Left cardiac atrium (tissue), 4 donors: ENCODE results near the gene PNPLA2. TPM values are rescaled to one million over a fixed set of nuclear protein-coding genes. Genes with fewer than 3 reads are reported as not detected.

ENCODE experiments used
- ATAC-seq, 2 donors: fragments of 200-7000 bp; cut with Tn5 transposase; one replicate each; pipeline ENCODE4 v1.9.1; 2020; ENCODE audit warnings: mild to moderate bottlenecking in 2 of 2, moderate library complexity in 2 of 2
- DNase-seq: peaks from one replicate; pipeline ENCODE4 v3.0.0-alpha.2; 2020
- intact Hi-C, 2 donors: fragments of 100-400 bp; cut with DNase I; formaldehyde crosslinking; loops; one replicate each; pipeline versions ENCODE4 v1.14.1 to v1.15.1; 2022 to 2023
- total RNA-seq, 2 donors: library from RNA; stranded (reverse); fragmentation: NEBNext Ultra II Directional; extraction: Animal tissue kit (Norgen Biotek cat#: 25700); gene quantifications; one replicate each; pipeline ENCODE4 v1.2.1, GENCODE V29; 2021
- donor health status: DM: no; HTN: yes; CAD: no.
- donor health status: DM: no; HTN: yes; CAD: no; lungs with severe emphysema.
- donor health status: DM: yes; HTN: yes; CAD: no.
- donor health status: Dilated cardiomyopathy.

Gene PNPLA2
- total RNA-seq, 2 donors from 2014 or later: 316 to 372 TPM

- ATAC-seq (peak; percentile 2 to 8), DNase-seq (peak; percentile 65)
- intact Hi-C loops: no loop called here
Observed at GRCh38 chr11:862081-862661, 43.5 kb downstream of the PNPLA2 start.

GRCh38 chr11:862696-863022 is 43.9 kb downstream of the PNPLA2 start:
- no peak for DNase-seq
- ATAC-seq: no peak
- intact Hi-C loops: no loop called here

- ATAC-seq (no peak), DNase-seq (no peak)
- intact Hi-C loops: no loop called here
Observed at GRCh38 chr11:863023-863909, 44.6 kb downstream of the PNPLA2 start.

GRCh38 chr11:863910-864827 is 45.5 kb downstream of the PNPLA2 start:
- ATAC-seq (no peak), DNase-seq (no peak)
- intact Hi-C loops: no loop called here

- ATAC-seq (no peak), DNase-seq (no peak)
- intact Hi-C loops: no loop called here
Observed at GRCh38 chr11:864898-865297, 46.2 kb downstream of the PNPLA2 start.

- DNase-seq (no peak), ATAC-seq (no peak)
- intact Hi-C loops: no loop called here
Observed at GRCh38 chr11:865462-866430, 47.0 kb downstream of the PNPLA2 start.

GRCh38 chr11:866481-866880 is 47.8 kb downstream of the PNPLA2 start:
- no peak for ATAC-seq
- DNase-seq: no peak
- intact Hi-C loops: no loop called here

GRCh38 chr11:867856-868358 is 49.2 kb downstream of the PNPLA2 start:
- intact Hi-C loops: no loop called here
- no peak for ATAC-seq
- DNase-seq: no peak

GRCh38 chr11:868394-868793 is 49.7 kb downstream of the PNPLA2 start:
- no peak for DNase-seq
- intact Hi-C loops: no loop called here
- no peak for ATAC-seq

GRCh38 chr11:868802-869201 is 50.1 kb downstream of the PNPLA2 start:
- no peak for DNase-seq
- no peak for ATAC-seq
- intact Hi-C loops: no loop called here

- intact Hi-C loops: no loop called here
- ATAC-seq: no peak
- no peak for DNase-seq
Observed at GRCh38 chr11:869399-870126, 50.8 kb downstream of the PNPLA2 start.

GRCh38 chr11:870127-870413 is 51.4 kb downstream of the PNPLA2 start:
- intact Hi-C loops: no loop called here
- no peak for ATAC-seq
- DNase-seq: no peak

GRCh38 chr11:870418-870817 is 51.7 kb downstream of the PNPLA2 start:
- ATAC-seq: no peak
- DNase-seq: no peak
- intact Hi-C loops: no loop called here

GRCh38 chr11:871472-871871 is 52.8 kb downstream of the PNPLA2 start:
- intact Hi-C loops: no loop called here
- DNase-seq (no peak), ATAC-seq (no peak)

GRCh38 chr11:872799-873198 is 54.1 kb downstream of the PNPLA2 start:
- no peak for ATAC-seq
- intact Hi-C loops: no loop called here
- no peak for DNase-seq

GRCh38 chr11:873706-874105 is 55.0 kb downstream of the PNPLA2 start:
- ATAC-seq: no peak
- intact Hi-C loops: no loop called here
- DNase-seq: no peak
